GM19023 (cell line): ENCODE results near the gene PLOD2.

ENCODE experiments used
- ATAC-seq: cut with Tn5 transposase; IDR thresholded peaks from one replicate; pipeline ENCODE4 v1.9.1; 2021; ENCODE audit warnings: mild to moderate bottlenecking, moderate library complexity; ENCODE audit not compliant: unreplicated experiment

Gene PLOD2

GRCh38 chr3:146102885-146103284 is 58.1 kb downstream of the PLOD2 start:
- no peak for ATAC-seq

GRCh38 chr3:146101538-146101937 is 59.4 kb downstream of the PLOD2 start:
- no peak for ATAC-seq

GRCh38 chr3:146100825-146101444 is 60.0 kb downstream of the PLOD2 start:
- ATAC-seq: no peak

- ATAC-seq: no peak
Observed at GRCh38 chr3:146100180-146100579, 60.8 kb downstream of the PLOD2 start.

GRCh38 chr3:146099316-146099715 is 61.7 kb downstream of the PLOD2 start:
- no peak for ATAC-seq

GRCh38 chr3:146093896-146094295 is 67.1 kb downstream of the PLOD2 start:
- no peak for ATAC-seq

- no peak for ATAC-seq
Observed at GRCh38 chr3:146092230-146092629, 68.8 kb downstream of the PLOD2 start.

- ATAC-seq: no peak
Observed at GRCh38 chr3:146091397-146091796, 69.6 kb downstream of the PLOD2 start.

- ATAC-seq: no peak
Observed at GRCh38 chr3:146090521-146090920, 70.5 kb downstream of the PLOD2 start.

- ATAC-seq: no peak
Observed at GRCh38 chr3:146088840-146089239, 72.1 kb downstream of the PLOD2 start.

GRCh38 chr3:146087116-146087515 is 73.9 kb downstream of the PLOD2 start:
- ATAC-seq: no peak

GRCh38 chr3:146086211-146086610 is 74.8 kb downstream of the PLOD2 start:
- ATAC-seq: no peak

- no peak for ATAC-seq
Observed at GRCh38 chr3:146085678-146086077, 75.3 kb downstream of the PLOD2 start.

GRCh38 chr3:146080578-146080977 is 80.4 kb downstream of the PLOD2 start:
- no peak for ATAC-seq

GRCh38 chr3:146078031-146078430 is 83.0 kb downstream of the PLOD2 start:
- no peak for ATAC-seq

GRCh38 chr3:146077181-146077580 is 83.8 kb downstream of the PLOD2 start:
- no peak for ATAC-seq

GRCh38 chr3:146072824-146073223 is 88.2 kb downstream of the PLOD2 start:
- ATAC-seq: no peak

- ATAC-seq: no peak
Observed at GRCh38 chr3:146072061-146072460, 88.9 kb downstream of the PLOD2 start.

- ATAC-seq: no peak
Observed at GRCh38 chr3:146071632-146072031, 89.4 kb downstream of the PLOD2 start.

GRCh38 chr3:146067048-146067447 is 93.9 kb downstream of the PLOD2 start:
- no peak for ATAC-seq

GRCh38 chr3:146065573-146066006 is 95.4 kb downstream of the PLOD2 start:
- no peak for ATAC-seq

- ATAC-seq: no peak
Observed at GRCh38 chr3:146058241-146058640, 102.7 kb downstream of the PLOD2 start.

- ATAC-seq: no peak
Observed at GRCh38 chr3:146052791-146053310, 108.1 kb downstream of the PLOD2 start.
